GM19043 (cell line): ENCODE results near the gene MIF4GD.
"Not testable (repeated sequence)": the region's sequence is repeated elsewhere in the genome, so short reads cannot be mapped to it uniquely, and the experiment has no call there.

ENCODE experiments used
- ATAC-seq: cut with Tn5 transposase; IDR thresholded peaks from one replicate; pipeline ENCODE4 v1.9.1; 2021; ENCODE audit warnings: low read depth; ENCODE audit not compliant: unreplicated experiment

Gene MIF4GD, protein sequence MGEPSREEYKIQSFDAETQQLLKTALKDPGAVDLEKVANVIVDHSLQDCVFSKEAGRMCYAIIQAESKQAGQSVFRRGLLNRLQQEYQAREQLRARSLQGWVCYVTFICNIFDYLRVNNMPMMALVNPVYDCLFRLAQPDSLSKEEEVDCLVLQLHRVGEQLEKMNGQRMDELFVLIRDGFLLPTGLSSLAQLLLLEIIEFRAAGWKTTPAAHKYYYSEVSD

DNA sequence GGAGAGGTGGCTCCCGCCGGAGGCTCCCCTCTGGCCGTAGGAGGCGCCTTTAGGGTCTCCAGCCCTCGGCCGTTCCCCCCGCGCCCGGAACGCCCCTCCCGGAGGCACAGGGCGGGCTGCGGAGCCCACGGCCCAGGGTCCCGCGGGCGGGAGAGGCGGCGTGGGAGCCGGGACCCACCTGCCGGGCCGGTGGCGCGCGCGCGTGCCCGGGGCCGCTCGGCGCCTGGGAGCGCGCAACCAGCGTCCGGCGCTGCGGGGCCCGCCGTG is at the start of gene MIF4GD:
TSS of gene MIF4GD (minus strand) at position 266 of the 267 bp plus-strand sequence. CDS start 1,036 bp downstream, outside the sequence.
- no peak for ATAC-seq

DNA sequence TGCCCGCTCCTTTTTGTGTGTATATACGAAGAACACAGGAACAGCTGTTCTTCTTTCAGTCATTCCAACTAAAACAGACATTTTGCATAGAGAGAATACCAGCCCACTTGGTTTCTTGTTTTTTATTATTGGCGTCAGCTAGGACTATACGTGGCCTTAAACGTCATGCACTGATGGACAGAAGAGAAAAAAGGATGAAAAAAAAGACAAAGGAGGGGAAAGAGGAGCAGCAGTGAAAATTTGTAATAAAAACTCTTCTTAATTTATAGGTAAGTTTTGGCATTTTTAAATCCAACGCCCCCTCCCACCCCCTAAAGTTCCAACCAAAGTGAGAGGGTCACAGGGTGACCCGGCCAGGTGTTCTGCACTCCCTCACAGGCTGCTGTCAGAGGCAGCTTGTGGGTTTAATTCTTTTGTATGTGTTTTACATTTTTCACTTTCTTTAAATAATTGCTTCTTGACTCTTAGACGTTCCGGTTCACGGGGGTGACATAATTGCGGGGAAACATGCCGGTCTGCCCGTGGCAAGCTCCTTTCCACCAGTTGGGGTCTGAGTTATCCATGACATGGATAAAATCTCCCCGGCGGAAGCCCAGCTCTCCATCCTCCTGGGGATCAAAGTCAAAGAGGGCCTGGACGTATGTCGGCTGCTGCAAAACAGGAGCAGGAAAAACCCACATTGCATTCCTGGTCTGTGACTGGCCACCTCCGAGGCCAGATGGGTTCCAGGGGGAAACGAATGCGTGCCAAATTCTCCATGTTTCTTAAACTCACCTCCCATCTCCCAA is 49.1 kb upstream of the MIF4GD start:
- ATAC-seq, result peak; percentile 52

DNA sequence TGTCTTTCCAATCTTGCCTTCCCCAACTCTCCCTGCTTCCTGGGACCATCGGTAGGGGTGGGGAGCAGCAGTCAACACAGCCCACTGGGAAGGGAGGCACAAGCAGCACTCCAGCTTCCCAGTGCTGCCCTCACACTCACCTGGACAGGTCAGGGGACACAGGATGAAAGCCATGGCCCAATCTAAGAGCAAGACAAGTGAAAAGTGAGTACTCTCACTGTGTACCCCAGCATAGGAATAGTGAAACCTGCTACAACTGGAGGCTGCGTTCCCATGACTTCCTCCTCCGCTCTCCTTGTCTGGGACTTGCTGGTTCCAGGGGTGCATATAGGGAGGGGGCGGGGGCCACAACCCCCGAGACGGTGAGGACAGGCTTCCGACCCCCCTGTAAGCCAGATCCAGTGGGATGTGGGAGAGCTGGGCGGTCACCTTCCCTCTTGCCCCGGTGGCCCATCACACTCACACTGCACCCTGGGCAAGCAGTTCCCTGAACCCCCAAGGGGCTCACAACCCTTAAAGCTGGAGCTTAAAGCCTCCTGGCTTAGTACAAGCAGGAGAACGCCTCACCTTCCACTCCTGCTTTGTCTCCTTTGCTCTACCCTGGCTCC is 47.7 kb upstream of the MIF4GD start:
- ATAC-seq, result no peak

DNA sequence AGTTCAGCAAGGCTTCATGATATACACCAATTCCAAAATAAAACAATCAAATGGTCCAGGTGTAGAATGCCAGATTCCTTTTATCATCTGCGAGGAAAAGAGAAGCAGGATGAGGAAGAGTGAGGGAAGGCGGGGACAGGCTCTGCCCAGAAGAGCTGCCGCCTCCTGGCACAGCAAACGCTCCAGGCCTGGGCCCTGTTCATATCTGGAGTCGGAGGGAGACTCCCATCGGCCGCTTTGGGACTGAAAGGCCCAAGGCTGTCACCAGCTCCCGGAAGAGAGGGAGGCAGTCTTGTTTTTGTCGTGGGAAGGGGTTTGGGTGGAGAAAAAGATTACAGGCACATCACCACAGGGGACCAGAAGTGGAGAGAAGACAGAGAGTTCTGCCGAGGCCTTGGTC is 47.2 kb upstream of the MIF4GD start:
- ATAC-seq, result no peak

DNA sequence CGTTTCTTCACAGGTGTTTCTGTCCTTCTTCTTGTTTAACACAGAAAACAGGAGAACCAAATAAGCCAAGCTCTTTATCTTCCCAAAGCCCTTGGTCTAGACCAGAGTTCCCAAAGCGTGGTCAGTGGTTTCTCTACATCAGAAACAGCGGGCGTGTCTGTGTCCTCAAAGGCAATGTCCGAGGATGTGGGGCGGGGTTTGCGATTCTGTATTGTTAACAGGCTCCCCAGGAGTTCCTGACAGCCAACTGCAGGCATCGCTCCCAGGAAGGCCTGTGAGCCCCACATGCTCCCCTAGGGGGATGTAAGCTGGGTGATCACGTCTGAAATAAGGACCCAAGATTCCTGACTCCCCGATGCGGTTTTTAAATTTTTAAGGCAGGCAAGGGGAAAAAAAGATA is 46.6 kb upstream of the MIF4GD start:
- no peak for ATAC-seq

DNA sequence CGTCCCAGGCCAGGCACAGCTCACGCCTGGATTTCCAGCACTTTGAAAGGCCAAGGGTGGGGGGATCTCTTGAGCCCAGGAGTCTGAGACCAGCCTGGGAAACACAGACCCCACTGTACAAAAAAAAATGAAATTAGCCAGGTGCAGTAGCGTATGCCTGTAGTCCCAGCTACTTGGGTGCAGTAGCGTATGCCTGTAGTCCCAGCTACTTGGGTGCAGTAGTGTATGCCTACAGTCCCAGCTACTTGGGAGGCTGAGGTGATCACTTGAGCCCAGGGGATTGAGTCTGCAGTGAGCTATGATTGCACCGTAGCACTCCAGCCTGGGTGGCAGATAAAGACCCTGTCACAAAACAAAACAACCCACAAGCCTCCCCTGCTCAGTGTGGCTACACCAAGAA is 45.2 kb upstream of the MIF4GD start:
- no peak for ATAC-seq

DNA sequence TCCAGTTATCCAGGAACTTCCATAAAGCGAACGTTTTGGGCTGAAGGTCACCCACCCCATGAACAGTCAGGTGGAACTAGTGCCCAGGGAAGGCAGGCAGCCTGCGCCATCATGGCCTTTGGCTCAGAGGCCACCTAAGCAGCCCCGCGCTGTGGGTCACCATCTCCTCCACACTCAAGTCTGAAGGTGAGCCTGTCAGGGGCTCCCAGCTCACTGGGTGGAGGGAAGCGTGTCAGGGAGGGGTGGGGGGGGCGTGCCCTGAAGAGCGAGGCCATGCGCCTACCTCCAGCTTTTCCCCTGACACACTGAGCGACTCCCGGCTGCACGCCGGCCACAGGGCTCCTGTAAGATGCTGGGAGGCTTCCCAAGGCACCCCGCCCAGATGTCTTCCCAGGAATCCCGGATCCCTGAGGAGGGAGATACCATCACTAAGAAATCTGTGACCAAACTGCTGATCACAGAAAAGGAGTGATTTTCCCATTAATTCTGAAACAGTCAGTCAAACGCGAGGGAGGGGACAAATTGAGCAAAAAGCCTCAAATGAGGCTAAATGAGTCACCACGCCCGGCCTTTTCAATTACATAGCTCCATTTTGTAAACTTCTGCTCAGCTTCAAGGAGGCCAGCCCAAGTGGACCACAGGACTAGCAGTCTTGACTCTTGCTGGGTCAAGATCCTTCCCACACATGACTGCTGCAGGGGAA is 44.7 kb upstream of the MIF4GD start:
- ATAC-seq, result no peak

DNA sequence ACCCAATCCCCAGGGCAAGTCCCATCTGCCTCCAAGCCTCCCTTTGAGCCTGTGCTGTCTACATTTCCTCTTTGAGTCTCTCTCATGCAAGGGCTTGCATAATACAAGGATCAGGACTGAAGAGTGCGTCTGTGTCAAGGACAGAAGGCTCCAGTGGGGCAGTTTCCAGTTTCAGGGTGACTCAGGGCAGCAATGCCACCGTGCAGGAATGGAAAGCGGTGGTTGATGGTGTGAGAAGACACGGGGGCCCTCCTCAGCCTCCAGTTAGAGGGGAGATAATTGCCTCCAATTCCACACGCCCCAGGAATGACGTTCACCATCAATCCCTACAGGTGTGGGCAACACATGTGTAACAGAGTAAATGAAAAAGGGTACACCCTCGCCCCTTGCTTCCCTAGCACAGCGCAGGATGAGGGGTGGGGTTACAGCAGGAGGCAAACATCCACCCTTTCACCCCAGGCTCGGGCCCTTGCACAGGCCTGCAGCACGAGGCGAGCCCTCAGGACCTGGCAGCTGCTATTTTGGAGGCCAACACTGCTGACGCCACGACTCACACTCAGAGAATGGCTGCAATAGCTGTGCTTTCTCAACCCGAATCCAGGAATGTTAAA is 43.0 kb upstream of the MIF4GD start:
- ATAC-seq, result no peak

DNA sequence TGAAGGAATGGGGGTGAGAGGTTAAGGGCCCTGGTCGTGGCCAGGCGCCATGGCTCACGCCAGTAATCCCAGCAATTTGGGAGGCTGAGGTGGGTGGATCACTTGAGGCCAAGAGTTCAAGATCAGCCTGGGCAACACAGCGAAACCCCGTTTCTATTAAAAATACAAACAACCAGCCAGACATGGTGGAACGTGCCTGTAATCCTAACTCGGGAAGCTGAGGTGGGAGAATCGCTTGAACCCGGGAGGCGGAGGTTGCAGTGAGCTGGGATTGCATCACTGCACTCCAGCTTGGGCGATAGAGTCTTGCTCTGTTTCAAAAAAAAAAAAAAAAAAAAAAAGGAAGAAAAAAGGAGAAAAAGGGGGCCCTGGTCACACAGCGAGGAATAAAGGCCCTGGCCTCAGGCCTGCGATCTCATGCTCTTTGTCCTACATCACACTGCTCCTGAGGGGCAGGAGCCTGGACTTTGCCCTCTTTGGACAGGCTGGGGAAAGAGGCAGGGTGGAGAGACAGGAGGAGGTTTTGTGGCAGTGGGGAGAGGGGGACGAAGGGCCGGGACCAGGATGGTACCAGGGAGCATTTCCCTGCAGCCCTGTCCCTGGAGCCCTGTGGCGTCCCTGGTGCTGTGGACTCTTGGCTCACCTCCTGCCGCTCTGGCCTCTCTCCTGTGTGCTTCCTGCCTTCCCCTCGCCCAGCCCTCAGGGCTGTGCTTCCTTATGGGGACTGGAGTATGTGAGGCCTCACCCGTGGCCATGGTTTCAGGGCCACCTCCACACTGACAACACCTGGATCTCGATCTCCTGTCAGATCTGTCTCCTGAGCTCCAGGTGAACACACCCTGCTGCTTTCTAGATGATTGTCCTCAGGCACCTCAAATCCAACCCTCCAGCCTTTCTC is 38.0 kb upstream of the MIF4GD start:
- ATAC-seq, result no peak

DNA sequence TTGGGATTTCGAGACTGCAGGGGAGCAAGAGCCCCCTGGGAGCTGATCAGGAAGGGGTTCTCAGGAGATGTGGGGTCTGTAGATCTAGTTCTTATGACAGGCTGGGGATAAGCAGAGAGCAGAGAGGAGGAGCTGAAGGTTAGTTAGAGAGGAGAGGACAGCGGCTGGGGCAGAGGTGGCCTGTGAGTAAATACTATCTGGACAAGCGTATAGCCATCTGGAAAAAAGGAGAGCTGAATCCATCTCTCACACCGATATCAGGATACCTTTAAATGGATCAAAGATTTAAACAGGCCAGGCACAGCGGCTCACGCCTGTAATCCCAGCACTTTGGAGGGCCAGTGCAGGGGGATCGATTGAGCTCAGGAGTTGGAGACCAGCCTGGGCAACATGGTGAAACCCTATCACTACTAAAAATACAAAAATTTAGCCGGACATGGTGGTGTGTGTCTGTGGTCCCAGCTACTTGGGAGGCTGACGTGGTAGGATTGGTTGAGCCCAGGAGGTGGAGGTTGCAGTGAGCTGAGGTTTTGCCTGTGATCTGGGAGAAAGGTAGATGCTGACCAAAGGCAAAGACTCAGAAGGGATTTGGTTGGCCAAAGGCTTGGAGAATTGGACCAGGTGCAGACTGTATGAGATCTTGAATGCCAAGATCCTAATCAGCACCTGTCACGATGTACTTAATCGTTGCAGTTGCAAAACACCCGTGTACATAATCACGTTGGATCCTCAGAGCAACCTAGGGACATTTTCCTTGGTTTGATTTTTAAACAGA is 37.1 kb upstream of the MIF4GD start:
- ATAC-seq, result no peak

DNA sequence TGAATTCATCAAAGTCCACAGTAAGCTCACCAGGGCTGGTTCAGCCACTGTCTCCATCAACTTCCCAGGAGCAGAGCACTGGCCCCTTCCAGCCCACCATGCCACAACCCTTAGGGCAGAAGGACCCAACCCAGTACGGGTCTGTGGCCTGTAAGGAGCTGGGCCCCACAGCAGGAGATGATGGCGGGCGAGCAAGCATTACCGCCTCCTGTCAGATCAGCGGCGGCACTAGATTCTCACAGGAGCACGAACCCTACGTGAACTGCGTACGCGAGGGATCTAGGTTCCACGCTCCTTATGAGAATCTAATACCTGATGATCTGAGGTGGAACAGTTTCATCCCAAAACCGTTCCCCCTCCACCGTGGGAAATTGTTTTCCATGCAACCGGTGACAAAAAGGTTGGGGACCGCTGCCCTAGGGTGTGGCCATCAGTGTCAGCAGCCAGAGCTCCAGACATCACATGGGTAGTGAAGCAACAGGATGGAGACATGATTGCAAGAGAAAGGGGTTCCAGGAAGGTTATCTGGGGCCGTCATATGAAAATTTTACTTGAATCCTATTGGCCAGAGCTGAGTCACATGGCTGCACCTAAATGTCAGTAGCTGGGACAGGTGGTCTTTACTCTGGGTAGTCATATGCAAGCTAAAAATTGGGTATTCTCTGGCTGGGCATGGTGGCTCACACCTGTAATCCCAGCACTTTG is 30.6 kb upstream of the MIF4GD start:
- ATAC-seq, result no peak

DNA sequence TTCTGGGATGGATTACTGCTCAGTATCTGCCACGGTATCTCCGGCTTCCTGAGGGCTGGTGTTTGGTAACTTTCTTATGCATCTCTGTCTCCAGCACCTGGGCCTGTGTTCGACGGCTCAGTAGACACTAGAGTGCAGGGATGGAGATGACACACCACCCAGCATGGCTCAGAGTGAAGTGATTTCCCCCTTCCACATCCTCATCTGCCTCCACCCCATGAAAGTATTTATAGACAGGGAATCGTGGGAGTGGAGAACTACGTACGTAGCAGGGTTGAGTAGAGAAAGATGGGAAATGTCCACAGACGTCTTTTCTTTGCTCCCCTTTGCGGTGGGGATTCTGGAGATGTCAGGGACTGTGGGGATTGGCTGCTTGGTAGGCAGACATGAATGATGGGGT is 30.0 kb upstream of the MIF4GD start:
- no peak for ATAC-seq

DNA sequence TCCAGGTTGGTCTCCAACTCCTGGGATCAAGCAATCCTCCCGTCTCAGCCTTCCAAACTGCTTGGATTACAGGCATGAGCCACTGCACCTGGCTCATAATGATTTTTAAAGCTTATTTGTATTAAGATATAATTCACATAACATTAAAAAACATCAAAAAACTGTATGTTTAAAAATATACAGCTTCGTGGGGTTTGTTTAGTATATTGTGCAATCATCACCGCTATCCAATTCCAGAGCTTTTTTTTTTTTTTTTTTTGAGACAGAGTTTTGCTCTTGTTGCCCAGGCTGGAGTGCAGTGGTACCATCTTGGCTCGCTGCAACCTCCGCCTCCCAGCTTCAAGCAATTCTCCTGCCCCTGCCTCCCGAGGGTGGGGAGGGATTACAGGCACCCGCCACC is 29.2 kb upstream of the MIF4GD start:
- ATAC-seq, result no peak

DNA sequence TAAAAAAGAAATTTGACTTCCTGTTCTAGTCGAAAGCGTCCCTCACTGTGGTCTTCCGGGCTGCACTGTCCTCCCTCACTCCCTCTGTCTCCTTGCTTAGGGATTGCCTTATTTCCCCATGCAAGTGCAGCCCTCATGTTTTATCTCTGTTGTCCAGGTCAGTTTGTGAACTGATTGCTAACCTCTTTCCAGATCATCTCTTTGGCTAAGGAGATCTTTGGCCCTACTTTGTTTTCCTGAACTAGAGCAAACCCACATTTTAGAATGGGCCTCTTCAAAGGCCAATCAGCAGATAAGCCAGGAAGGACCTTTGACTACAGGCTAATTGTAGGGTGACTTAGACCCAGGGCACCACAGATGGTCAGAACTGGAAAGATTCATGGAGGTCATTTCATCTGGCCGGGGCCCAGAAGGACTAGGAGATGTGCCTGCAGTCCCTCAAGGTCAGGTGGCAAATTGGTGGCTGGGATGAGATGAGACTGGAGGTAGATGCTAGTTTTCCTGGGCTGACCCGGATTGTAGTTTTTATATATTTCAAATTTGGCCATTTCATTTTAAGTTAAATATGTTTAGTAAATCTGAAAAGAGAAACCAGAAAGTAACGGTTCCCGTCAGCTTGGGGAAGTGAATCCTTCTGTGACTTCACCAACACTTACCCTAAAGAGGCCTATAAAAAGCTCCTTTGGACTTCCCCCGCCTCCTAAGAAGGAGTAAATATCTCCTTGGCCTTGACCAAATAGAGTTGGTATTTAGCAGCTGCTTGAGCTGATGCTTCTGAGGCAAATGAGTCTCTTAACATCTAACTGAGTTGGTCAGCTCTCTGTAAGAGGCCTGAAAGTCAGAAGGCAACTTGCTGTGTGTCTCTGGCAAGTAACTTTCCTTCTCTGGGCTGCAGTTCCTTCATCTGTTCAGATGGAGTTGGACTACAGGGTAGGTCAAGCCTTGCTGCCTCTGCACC is 24.4 kb upstream of the MIF4GD start:
- ATAC-seq, result peak; percentile 65

DNA sequence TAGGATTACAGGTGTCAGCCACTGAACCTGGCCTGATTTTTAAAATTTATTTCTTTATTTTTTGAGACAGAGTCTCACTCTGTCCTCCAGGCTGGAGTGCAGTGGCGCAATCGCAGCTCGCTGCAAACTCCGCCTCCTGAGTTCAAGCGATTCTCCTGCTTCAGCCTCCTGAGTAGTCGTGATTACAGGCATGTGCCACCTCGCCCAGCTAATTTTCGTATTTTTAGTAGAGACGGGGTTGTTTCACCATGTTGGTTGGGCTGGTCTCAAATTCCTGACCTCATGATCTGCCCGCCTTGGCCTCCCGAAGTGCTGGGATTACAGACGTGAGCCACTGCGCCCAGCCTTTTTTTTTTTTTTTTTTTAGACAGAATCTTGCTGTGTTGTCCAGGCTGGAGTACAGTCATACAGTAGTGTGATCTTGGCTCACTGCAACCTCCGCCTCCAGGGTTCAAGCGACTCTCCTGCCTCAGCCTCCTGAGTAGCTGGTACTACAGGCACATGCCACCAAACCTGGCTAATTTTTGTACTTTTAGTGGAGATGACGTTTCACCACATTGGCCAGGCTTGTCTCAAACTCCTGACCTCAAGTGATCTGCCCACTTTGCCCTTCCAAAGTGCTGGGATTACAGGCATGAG is 21.9 kb upstream of the MIF4GD start:
- ATAC-seq, result not testable (repeated sequence)

DNA sequence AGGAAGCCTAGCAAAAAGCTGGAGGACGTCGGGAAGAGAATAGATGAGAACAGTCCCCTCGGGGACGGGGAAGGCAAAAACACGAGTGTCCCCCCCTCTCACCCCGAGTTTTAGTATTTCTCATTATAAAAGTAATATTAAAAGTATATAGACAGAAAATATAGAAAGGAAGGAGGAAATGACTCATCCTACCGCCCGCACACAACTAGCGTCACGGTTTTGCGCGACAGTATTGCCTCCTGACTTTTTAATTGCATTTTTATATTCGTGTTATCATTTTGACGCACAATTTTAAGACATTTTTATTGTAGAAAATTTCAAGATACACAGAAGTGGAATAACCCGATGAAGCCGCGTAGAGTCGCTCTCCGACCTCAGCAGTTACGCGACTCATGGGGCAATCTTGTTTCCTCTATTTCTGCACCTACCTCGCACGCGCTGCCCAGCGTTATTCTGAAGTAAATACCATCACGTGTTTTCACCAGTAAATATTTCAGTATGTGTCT is 18.9 kb upstream of the MIF4GD start:
- peak; percentile 8 for ATAC-seq
